Transverse colon (tissue), 4 donors: ENCODE measurements around the gene KCNH2. TPM values are rescaled to one million over a fixed set of nuclear protein-coding genes. Genes with fewer than 3 reads are reported as not detected.

Experiments
- DNase-seq: peaks from one replicate; pipeline ENCODE4 v3.0.0-alpha.2; 2019
- H3K27ac ChIP-seq, 4 donors: fragments of 200-600 bp; sonication (generic); 2 replicates each; pipeline ENCODE4 v1.5.1; 2016 to 2018; ENCODE audit warnings: inconsistent platforms in 4 of 4
- H3K27me3 ChIP-seq: fragments of 200-600 bp; sonication (generic); 2 replicates; pipeline ENCODE4 v1.5.1; 2017; ENCODE audit warnings: inconsistent platforms
- H3K36me3 ChIP-seq, 4 donors: fragments of 200-600 bp; sonication (generic); 2 replicates each; pipeline ENCODE4 v1.5.1; 2017 to 2019; ENCODE audit warnings: inconsistent platforms in 4 of 4
- H3K4me1 ChIP-seq, 4 donors: fragments of 200-600 bp; sonication (generic); 2 replicates each; pipeline ENCODE4 v1.5.1; 2017 to 2020; ENCODE audit warnings: inconsistent platforms in 4 of 4
- H3K4me3 ChIP-seq, 4 donors: fragments of 200-600 bp; sonication (generic); 1 replicate in 1 of 4; 2 replicates in 3 of 4; pipeline versions ENCODE4 v1.5.1 to v1.6.1; 2017 to 2019; ENCODE audit warnings: inconsistent platforms in 4 of 4
- H3K9me3 ChIP-seq, 2 donors: fragments of 200-600 bp; sonication (generic); 2 replicates each; pipeline ENCODE4 v1.5.1; 2017 to 2019; ENCODE audit warnings: inconsistent platforms in 2 of 2
- EP300 ChIP-seq: sonication (generic); formaldehyde crosslinking; IDR thresholded peaks from one replicate; pipeline ENCODE4 v1.6.1; 2017; ENCODE audit warnings: antibody characterized with exemption, low read depth
- POLR2A ChIP-seq: fragments of 450-650 bp; IDR thresholded peaks from one replicate; pipeline ENCODE4 v1.6.1; 2016; ENCODE audit warnings: antibody characterized with exemption, mild to moderate bottlenecking, moderate library complexity
- POLR2AphosphoS5 ChIP-seq, 3 donors: sonication (generic); formaldehyde crosslinking; IDR thresholded peaks; one replicate each; pipeline ENCODE4 v1.6.1; 2016; ENCODE audit warnings: antibody characterized with exemption in 3 of 3
- WGBS, 2 donors: methylation state at CpG; one replicate each; pipeline ENCODE4 v1.1.5; 2018; ENCODE audit warnings: low coverage in 1 of 2; 5-methylcytosine and 5-hydroxymethylcytosine counted together
- in situ Hi-C, 4 donors: fragments of 200-750 bp; cut with MboI; loops; one replicate each; pipeline versions ENCODE4 v1.15.0 to v1.15.1; 2017; ENCODE audit warnings: low sequenced_read_pairs in 3 of 4, low pct_ligation_motif_present in 1 of 4, low pct_unique_long_range_greater_than_20kb in 1 of 4
- intact Hi-C: fragments of 100-400 bp; cut with DNase I; formaldehyde crosslinking; loops from one replicate; pipeline ENCODE4 v1.15.1; 2023; ENCODE audit warnings: low total_unique reads
- total RNA-seq, 4 donors: library from RNA; depleted of rRNA; stranded (reverse); fragments of >200 nt; gene quantifications; one replicate each; pipeline ENCODE4 v1.1.0, GENCODE V29; 2016
- TF ChIP-seq, protein P1 (sequence below), 5 experiments: fragments of 200-600 bp in 3 of 5; fragments of 450-650 bp in 2 of 5; sonication (generic) in 3 of 5; IDR thresholded peaks; 1 replicate in 2 of 5; 2 replicates in 3 of 5; pipeline ENCODE4 v1.5.1; 2016 to 2017; ENCODE audit warnings: antibody characterized with exemption in 5 of 5, inconsistent platforms in 3 of 5, mild to moderate bottlenecking in 2 of 5, moderate library complexity in 1 of 5

KCNH2 gene
- total RNA-seq, 4 donors from 2014 or later = 9.5 to 39.0 (median 19.3) TPM

DNA sequence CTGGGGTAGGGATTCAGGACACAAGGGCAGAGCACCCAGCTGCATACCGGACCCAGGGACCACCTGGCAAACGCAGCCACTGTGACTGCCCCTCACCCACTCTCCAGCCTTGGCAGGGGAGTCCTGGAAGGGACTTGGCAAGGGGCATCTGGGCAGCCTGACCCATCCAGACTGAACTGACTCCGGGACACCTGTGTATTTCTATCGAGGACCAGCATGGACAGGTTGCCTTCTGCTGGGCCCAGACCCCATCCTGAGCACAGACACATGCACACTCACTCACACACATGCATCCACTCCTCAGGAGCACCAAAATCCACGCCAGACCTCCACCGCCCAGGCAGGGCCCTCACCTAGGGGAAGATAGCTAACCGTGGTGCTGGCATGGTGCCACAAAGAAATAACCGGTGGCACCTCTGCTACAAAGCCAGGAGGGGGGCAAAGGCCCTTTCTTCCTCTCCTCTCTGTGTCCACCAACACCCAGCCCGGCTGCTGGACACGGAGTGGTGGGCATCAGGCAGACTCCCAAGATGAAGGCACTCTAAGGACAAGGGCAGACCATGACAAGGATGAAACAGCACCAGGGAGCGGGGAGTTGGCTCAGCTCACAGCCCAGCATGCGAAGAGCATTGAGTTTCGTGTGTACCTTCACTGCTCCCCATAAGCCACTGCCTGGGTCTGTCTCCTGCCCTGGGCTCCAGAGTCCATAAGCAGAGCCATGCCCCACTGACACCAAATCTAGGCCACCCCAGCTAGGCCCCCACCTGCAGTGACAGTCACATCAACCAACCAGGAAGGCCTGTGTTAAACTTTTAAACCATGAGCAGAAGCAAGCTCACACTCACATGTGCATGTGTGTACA, 35.3 kb downstream of the KCNH2 start:
- H3K36me3 ChIP-seq = no peaks in the 10 kb centered on the region
- DNase-seq = no peak

DNA sequence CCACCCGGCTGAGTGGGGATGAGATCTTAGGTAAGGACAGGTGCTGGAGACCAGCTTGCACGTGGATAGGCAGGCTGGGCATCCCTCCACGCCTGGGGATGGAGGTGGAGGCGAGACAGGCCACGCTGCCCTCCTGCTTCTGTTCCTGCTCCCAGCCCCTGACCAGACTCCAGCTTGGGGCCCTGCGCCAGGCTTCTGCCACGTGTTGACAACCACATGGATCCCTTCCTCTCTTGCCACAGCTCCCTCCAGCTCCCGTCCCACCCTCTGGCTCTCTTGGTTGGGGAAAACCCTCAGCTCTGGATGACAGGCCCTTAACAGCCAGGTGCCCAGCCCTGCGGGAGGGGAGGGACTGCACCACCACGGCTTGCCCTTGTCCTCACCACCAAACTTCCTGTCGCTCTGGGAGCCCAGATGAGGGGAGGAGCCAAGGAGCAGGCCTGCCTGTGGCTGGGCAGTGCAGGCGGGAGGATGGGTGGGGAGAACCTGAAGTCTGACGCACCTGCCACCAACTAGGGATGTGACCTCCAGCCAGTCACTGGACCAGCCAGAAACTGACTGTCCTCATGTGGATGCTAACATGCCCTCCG, 36.0 kb downstream of the KCNH2 start:
- in situ Hi-C loops = no loop called here
- Histone ChIP-seq H3K27ac (peak overlapping the region in 1 of 4 donors; percentile 32), H3K4me1 (peaks cover 0 to 31% (median 7%) of the 10 kb centered on the region in 4 donors), H3K9me3 (no peaks in the 10 kb centered on the region), H3K36me3 (no peaks in the 10 kb centered on the region), H3K4me3 (no peak overlapping the region), H3K27me3 (peaks cover 2% of the 10 kb centered on the region)
- intact Hi-C loops = no loop called here
- 39% methylated on average over 14 of the region's 14 CpGs; no CpG with 5 or more reads in 1 of the 2 donors for WGBS, 2 donors
- TF ChIP-seq POLR2A (no peak), POLR2AphosphoS5 (IDR thresholded peaks at IDR 0.05) (no peak), EP300 (no peak)
- TF ChIP-seq, protein P1, sequence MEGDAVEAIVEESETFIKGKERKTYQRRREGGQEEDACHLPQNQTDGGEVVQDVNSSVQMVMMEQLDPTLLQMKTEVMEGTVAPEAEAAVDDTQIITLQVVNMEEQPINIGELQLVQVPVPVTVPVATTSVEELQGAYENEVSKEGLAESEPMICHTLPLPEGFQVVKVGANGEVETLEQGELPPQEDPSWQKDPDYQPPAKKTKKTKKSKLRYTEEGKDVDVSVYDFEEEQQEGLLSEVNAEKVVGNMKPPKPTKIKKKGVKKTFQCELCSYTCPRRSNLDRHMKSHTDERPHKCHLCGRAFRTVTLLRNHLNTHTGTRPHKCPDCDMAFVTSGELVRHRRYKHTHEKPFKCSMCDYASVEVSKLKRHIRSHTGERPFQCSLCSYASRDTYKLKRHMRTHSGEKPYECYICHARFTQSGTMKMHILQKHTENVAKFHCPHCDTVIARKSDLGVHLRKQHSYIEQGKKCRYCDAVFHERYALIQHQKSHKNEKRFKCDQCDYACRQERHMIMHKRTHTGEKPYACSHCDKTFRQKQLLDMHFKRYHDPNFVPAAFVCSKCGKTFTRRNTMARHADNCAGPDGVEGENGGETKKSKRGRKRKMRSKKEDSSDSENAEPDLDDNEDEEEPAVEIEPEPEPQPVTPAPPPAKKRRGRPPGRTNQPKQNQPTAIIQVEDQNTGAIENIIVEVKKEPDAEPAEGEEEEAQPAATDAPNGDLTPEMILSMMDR (IDR thresholded peaks at IDR 0.05) = no peak
- DNase-seq = peak; percentile 70

More for the DNA sequence above, 35.3 kb downstream of the KCNH2 start:
- WGBS, 2 donors = 70% methylated on average over 13 of the region's 13 CpGs; no CpG with 5 or more reads in 1 of the 2 donors
- in situ Hi-C loops (no loop called here), intact Hi-C loops (no loop called here)
- Histone ChIP-seq H3K27ac (no peak overlapping the region), H3K27me3 (peaks cover 9% of the 10 kb centered on the region), H3K4me1 (peaks cover 0 to 29% (median 12%) of the 10 kb centered on the region in 4 donors), H3K9me3 (no peaks in the 10 kb centered on the region), H3K4me3 (no peak overlapping the region)
- no peak for TF ChIP-seq POLR2A
- no peak for TF ChIP-seq POLR2AphosphoS5 (IDR thresholded peaks at IDR 0.05)
- TF ChIP-seq, protein P1 (IDR thresholded peaks at IDR 0.05) = no peak
- TF ChIP-seq EP300 = no peak

DNA sequence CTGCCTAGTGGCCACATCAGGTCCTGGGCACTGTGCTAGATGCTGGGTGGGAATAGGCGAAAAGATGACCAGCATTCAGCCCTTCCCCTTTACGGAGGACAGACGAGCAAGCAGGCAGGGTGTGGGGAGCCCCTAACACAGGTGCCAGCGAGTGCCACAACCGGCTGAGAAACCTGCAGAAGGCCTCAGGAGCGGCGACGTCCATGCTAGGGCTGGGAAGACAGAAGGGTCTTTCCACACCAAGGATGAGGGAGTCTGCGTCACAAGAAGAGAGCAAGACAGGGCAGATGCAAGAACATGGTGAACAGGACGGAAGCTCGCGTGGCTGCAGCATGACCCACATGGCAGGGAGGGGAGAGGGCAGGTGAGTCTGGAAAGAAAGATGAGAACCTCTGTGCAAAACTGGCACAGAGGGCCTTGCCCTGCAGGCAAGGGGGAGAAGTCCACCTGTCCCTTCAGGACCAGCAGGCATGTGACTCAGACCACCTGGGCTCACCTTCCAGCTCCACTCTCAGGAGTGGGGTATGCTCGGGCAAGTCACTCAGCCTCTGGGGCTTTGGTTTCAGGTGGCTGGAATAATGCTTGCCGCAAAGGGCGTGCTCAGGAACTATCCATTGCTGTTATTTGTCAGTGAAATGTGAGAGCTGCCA, 36.6 kb downstream of the KCNH2 start:
- TF ChIP-seq, protein P1 (IDR thresholded peaks at IDR 0.05) = no peak
- no peak for TF ChIP-seq POLR2A
- TF ChIP-seq EP300 = no peak
- no peak for TF ChIP-seq POLR2AphosphoS5 (IDR thresholded peaks at IDR 0.05)
- intact Hi-C loops (no loop called here), in situ Hi-C loops (no loop called here)
- Histone ChIP-seq H3K4me1 (peaks cover 0 to 31% (median 7%) of the 10 kb centered on the region in 4 donors), H3K9me3 (no peaks in the 10 kb centered on the region), H3K36me3 (no peaks in the 10 kb centered on the region), H3K27ac (peak overlapping the region in 1 of 4 donors; percentile 32), H3K4me3 (no peak overlapping the region), H3K27me3 (no peaks in the 10 kb centered on the region)
- DNase-seq = no peak
- 91% methylated on average over 15 of the region's 15 CpGs; no CpG with 5 or more reads in 1 of the 2 donors for WGBS, 2 donors

DNA sequence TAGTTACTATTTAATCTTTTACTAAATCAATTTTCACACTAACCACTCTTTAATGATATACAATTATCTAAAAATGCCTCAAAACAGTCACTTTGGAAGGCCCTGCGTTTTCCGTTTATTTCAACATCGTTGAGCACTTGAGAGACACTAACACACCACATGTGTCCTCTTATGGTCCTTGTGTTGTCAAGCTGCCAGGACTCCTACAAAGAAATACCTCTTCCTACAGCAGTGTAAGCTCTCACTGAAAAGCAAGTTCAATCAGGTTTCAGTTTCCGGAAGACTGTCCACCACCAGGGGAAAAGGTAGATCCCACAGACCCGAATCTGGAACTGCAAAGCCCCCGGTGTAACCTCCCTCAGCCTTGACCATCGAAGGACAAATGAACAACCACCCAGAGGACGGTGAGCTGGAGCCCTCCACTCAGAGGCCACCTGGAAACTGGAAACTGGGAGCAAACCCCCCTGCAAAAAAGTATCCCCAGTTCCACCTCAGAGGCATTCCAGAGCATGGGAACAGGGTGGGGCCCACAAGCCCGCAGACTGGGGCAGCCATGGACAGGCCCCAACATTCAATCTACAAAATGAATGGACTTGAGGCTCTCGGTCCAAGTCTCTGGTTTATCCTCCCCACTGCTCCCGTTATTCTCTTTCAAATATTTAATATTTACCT, 37.6 kb downstream of the KCNH2 start:
- Histone ChIP-seq H3K36me3 (no peaks in the 10 kb centered on the region), H3K27ac (no peak overlapping the region), H3K9me3 (no peaks in the 10 kb centered on the region), H3K4me1 (peaks cover 0 to 27% (median 7%) of the 10 kb centered on the region in 4 donors), H3K27me3 (no peaks in the 10 kb centered on the region), H3K4me3 (no peak overlapping the region)
- TF ChIP-seq EP300 (no peak), POLR2A (no peak), POLR2AphosphoS5 (IDR thresholded peaks at IDR 0.05) (no peak)
- TF ChIP-seq, protein P1 (IDR thresholded peaks at IDR 0.05) = no peak
- intact Hi-C loops = no loop called here
- WGBS, 2 donors = 76 to 81% methylated on average over 5 to 11 of the region's 11 CpGs
- no peak for DNase-seq
- in situ Hi-C loops = no loop called here
